ENCODE measurements around the gene LRRK1.
"Not testable (repeated sequence)": the region's sequence is repeated elsewhere in the genome, so short reads cannot be mapped to it uniquely, and the experiment has no call there.

Gene LRRK1

DNA sequence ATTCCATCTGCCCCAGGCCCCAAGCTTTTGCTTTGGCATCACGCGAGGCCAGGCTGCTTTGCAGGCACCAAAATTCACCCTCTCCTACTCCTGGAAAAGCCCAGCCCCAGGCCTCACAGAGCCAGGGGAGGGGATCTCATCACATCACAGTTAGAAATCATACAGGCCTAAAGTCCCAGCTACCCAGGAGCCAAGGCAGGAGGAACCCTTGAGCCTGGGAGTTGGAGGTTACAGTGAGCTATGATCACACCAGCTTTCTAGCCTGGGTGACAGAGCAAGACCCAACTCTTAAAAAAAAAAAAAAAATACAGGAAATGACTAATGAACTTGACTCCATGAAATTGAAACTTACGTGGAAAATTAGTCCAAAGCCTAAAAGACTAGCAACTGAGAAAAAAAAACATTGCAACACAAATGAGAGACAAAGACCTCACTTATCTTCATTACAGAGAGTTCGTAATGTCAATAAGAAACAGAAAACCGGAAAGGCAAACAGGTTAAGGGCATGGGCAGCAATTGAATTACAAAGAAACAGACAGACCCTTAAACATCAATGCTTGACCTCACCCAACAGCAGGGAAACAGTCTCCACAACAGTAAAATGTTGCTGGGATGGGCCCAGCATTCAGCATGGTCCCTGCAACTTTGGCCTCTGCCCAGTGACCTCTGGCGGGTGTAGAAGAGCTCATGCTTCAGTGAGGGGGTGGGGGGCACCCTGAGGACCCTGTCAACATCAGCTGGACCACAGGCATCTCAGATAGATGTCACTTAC lies 151.5 kb downstream of the LRRK1 start:
- H3K79me2 ChIP-seq (ENCODE audit: control insufficient read depth, insufficient read depth, low read length) = no peaks in the 10 kb centered on the region
- H3K23ac ChIP-seq (ENCODE audit: low read length) = peak overlapping the region; percentile 24
- peak overlapping the region; percentile 27 for H3K9ac ChIP-seq (ENCODE audit: low read length)
- no peak overlapping the region for H4K8ac ChIP-seq (ENCODE audit: low read depth, low read length)
- no peak overlapping the region for H3K4me3 ChIP-seq (ENCODE audit: low read length)
- peak overlapping the region; percentile 35 for H2BK5ac ChIP-seq (ENCODE audit: low read length)
- peak overlapping the region; percentile 76 for H3K56ac ChIP-seq (ENCODE audit: low read length)
- H3K36me3 ChIP-seq (ENCODE audit: control insufficient read depth, insufficient read depth, low read length) = no peaks in the 10 kb centered on the region
- H2BK120ac ChIP-seq (ENCODE audit: low read depth, low read length) = no peak overlapping the region
- no peak for DNase-seq
- WGBS (ENCODE audit: extremely low coverage, insufficient coverage, low lambda C conversion rate) = no CpG with 5 or more reads among the region's 6 CpGs
- no peak overlapping the region for H4K5ac ChIP-seq (ENCODE audit: low read length)
- peak overlapping the region; percentile 33 for H3K27ac ChIP-seq (ENCODE audit: low read depth, low read length)
- H3K79me1 ChIP-seq (ENCODE audit: low read length) = no peaks in the 10 kb centered on the region
- no peak overlapping the region for H2BK15ac ChIP-seq (replicated peaks; ENCODE audit: low read depth)
- H3K4me2 ChIP-seq (ENCODE audit: low read length) = no peak overlapping the region
- peaks cover 13% of the 10 kb centered on the region for H3K4me1 ChIP-seq (ENCODE audit: control insufficient read depth, low read depth, low read length)
- H3K4ac ChIP-seq (ENCODE audit: low read depth, low read length) = peak overlapping the region; percentile 72
- H3K18ac ChIP-seq (ENCODE audit: low read length) = peak overlapping the region; percentile 54
- no peaks in the 10 kb centered on the region for H3K27me3 ChIP-seq (ENCODE audit: insufficient read depth, low read length, poor library complexity)
- peak overlapping the region; percentile 82 for H2AK5ac ChIP-seq (ENCODE audit: low read length)

DNA sequence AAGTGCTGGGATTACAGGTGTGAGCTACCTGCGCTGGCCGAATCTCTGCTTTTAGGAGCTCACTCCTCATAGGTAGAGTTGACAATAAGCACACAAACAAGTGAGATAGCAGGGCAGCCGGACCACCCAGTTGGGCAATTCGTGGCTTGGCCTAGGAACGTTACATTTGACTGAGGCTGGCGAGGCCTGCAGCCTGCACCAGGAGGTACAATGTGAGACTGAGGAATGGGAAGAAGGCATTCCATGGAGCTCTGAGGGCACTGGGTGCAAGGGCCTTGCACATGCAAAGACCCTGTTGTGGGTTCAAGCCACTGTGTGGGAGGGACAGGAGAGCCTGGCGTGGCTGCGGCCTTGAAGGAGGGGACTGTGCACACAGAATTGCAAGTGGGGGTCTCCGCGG lies 152.5 kb downstream of the LRRK1 start:
- Histone ChIP-seq H3K56ac (ENCODE audit: low read length) (no peak overlapping the region), H3K4me2 (ENCODE audit: low read length) (no peak overlapping the region), H3K9ac (ENCODE audit: low read length) (no peak overlapping the region), H4K8ac (ENCODE audit: low read depth, low read length) (no peak overlapping the region), H4K5ac (ENCODE audit: low read length) (no peak overlapping the region), H3K4me3 (ENCODE audit: low read length) (no peak overlapping the region), H2BK15ac (replicated peaks; ENCODE audit: low read depth) (no peak overlapping the region), H3K79me2 (ENCODE audit: control insufficient read depth, insufficient read depth, low read length) (no peaks in the 10 kb centered on the region), H3K18ac (ENCODE audit: low read length) (no peak overlapping the region), H2AK5ac (ENCODE audit: low read length) (no peak overlapping the region), H3K27me3 (ENCODE audit: insufficient read depth, low read length, poor library complexity) (no peaks in the 10 kb centered on the region), H3K4ac (ENCODE audit: low read depth, low read length) (no peak overlapping the region), H3K4me1 (ENCODE audit: control insufficient read depth, low read depth, low read length) (peaks cover 13% of the 10 kb centered on the region), H3K27ac (ENCODE audit: low read depth, low read length) (no peak overlapping the region), H2BK5ac (ENCODE audit: low read length) (no peak overlapping the region), H3K79me1 (ENCODE audit: low read length) (no peaks in the 10 kb centered on the region), H3K36me3 (ENCODE audit: control insufficient read depth, insufficient read depth, low read length) (no peaks in the 10 kb centered on the region), H2BK120ac (ENCODE audit: low read depth, low read length) (no peak overlapping the region), H3K23ac (ENCODE audit: low read length) (no peak overlapping the region)
- WGBS (ENCODE audit: extremely low coverage, insufficient coverage, low lambda C conversion rate) = no CpG with 5 or more reads among the region's 10 CpGs
- DNase-seq = no peak

DNA sequence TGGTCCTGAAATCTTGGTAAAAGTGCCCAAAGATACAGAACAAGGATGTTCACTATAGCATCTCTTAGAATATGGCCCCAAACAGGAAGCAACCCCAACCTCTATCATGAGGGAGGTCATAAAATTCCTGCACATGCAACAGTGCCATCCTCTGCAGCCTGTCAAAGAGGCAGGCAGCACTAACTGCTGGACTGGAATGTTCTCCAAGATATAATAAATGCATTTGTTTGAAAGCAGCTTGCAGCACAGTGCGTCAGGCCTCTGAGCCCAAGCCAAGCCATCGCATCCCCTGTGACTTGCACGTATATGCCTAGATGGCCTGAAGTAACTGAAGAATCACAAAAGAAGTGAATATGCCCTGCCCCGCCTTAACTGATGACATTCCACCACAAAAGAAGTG lies 153.1 kb downstream of the LRRK1 start:
- H3K4me1 ChIP-seq (ENCODE audit: control insufficient read depth, low read depth, low read length) = peaks cover 13% of the 10 kb centered on the region
- H3K56ac ChIP-seq (ENCODE audit: low read length); DNase-seq; H3K36me3 ChIP-seq (ENCODE audit: control insufficient read depth, insufficient read depth, low read length); H2BK15ac ChIP-seq (replicated peaks; ENCODE audit: low read depth); H3K23ac ChIP-seq (ENCODE audit: low read length); H3K27ac ChIP-seq (ENCODE audit: low read depth, low read length); H4K8ac ChIP-seq (ENCODE audit: low read depth, low read length); H2AK5ac ChIP-seq (ENCODE audit: low read length); H3K27me3 ChIP-seq (ENCODE audit: insufficient read depth, low read length, poor library complexity); H2BK5ac ChIP-seq (ENCODE audit: low read length); H2BK120ac ChIP-seq (ENCODE audit: low read depth, low read length); H3K79me1 ChIP-seq (ENCODE audit: low read length); H3K4me3 ChIP-seq (ENCODE audit: low read length); H3K79me2 ChIP-seq (ENCODE audit: control insufficient read depth, insufficient read depth, low read length); H3K4me2 ChIP-seq (ENCODE audit: low read length); H3K18ac ChIP-seq (ENCODE audit: low read length); H3K4ac ChIP-seq (ENCODE audit: low read depth, low read length); H4K5ac ChIP-seq (ENCODE audit: low read length); H3K9ac ChIP-seq (ENCODE audit: low read length): not testable (repeated sequence)
- WGBS (ENCODE audit: extremely low coverage, insufficient coverage, low lambda C conversion rate) = no CpG with 5 or more reads among the region's 4 CpGs

DNA sequence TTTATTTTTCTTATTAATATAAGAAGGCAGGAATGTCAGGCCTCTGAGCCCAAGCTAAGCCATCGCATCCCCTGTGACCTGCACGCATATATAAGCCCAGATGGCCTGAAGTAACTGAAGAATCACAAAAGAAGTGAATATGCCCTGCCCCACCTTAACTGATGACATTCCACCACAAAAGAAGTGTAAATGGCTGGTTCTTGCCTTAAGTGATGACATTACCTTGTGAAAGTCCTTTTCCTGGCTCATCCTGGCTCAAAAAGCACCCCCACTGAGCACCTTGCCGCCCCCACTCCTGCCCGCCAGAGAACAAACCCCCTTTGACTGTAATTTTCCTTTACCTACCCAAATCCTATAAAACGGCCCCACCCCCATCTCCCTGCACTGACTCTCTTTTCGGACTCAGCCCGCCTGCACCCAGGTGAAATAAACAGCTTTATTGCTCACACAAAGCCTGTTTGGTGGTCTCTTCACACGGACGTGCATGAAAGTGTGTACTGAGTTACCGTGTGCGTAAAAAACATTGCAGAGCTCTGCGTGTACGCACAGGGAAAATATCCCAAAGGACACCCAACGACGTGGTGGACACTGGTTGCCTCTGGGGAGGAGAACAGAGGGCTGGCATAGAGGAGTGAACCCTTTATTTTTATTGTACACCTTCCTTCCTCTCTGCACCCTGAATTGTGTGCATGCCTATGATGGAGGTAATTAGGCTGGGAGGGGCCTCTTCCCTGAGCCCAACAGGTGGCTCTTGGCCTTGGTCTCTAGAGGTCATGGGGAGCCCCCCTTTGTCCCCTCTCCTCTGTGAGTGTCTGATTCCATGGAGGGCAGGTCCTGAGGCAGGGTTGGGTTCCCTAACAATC lies 158.9 kb downstream of the LRRK1 start:
- H3K4me2 ChIP-seq (ENCODE audit: low read length); H3K23ac ChIP-seq (ENCODE audit: low read length); H3K4me1 ChIP-seq (ENCODE audit: control insufficient read depth, low read depth, low read length); H2BK5ac ChIP-seq (ENCODE audit: low read length); H2BK15ac ChIP-seq (replicated peaks; ENCODE audit: low read depth); H3K36me3 ChIP-seq (ENCODE audit: control insufficient read depth, insufficient read depth, low read length); H2BK120ac ChIP-seq (ENCODE audit: low read depth, low read length); H2AK5ac ChIP-seq (ENCODE audit: low read length); H3K4me3 ChIP-seq (ENCODE audit: low read length); H3K79me2 ChIP-seq (ENCODE audit: control insufficient read depth, insufficient read depth, low read length); DNase-seq; H3K27me3 ChIP-seq (ENCODE audit: insufficient read depth, low read length, poor library complexity); H3K4ac ChIP-seq (ENCODE audit: low read depth, low read length); H4K8ac ChIP-seq (ENCODE audit: low read depth, low read length); H4K5ac ChIP-seq (ENCODE audit: low read length); H3K18ac ChIP-seq (ENCODE audit: low read length); H3K9ac ChIP-seq (ENCODE audit: low read length); H3K79me1 ChIP-seq (ENCODE audit: low read length): not testable (repeated sequence)
- peak overlapping the region; percentile 75 for H3K27ac ChIP-seq (ENCODE audit: low read depth, low read length)
- WGBS (ENCODE audit: extremely low coverage, insufficient coverage, low lambda C conversion rate) = no CpG with 5 or more reads among the region's 15 CpGs
- peak overlapping the region; percentile 44 for H3K56ac ChIP-seq (ENCODE audit: low read length)

DNA sequence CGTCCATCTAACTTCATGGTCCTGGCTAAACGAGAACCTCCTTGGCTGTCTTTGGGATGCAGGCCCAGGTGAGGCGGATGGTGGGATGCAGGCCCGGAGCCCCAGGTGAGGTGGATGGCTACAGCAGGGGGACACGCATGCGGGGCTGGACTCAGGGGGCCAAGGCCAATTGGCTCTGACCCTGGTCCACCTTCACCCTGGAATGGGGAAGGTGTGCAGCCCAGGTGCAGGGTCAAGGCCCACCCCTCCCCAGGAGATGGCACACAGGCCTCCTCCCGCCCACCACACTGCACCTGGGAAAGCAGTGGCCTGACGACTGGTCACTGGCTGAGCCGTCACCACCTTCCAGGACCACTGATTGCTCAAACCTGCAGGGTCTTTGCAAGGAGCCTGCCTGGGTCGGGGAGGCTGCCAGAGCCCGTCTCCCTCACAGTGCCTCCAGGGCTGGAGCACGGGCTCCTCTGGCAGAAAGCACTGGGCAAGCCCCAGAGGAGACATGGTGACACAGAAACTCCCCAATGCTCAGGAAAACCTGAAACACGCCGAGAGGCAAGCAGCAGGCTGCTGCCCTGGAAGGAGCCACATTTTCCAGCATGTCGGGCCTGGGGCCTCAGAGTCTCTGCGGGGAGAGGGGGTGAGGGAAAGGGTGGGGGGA lies 159.6 kb downstream of the LRRK1 start:
- H3K27ac ChIP-seq (ENCODE audit: low read depth, low read length) = no peak overlapping the region
- no peaks in the 10 kb centered on the region for H3K36me3 ChIP-seq (ENCODE audit: control insufficient read depth, insufficient read depth, low read length)
- no peak overlapping the region for H2AK5ac ChIP-seq (ENCODE audit: low read length)
- H4K5ac ChIP-seq (ENCODE audit: low read length) = no peak overlapping the region
- H2BK15ac ChIP-seq (replicated peaks; ENCODE audit: low read depth) = no peak overlapping the region
- no peak overlapping the region for H3K9ac ChIP-seq (ENCODE audit: low read length)
- H3K4me1 ChIP-seq (ENCODE audit: control insufficient read depth, low read depth, low read length) = no peaks in the 10 kb centered on the region
- WGBS (ENCODE audit: extremely low coverage, insufficient coverage, low lambda C conversion rate) = no CpG with 5 or more reads among the region's 16 CpGs
- no peak overlapping the region for H3K56ac ChIP-seq (ENCODE audit: low read length)
- no peak overlapping the region for H3K4me3 ChIP-seq (ENCODE audit: low read length)
- H3K4ac ChIP-seq (ENCODE audit: low read depth, low read length) = no peak overlapping the region
- H3K18ac ChIP-seq (ENCODE audit: low read length) = no peak overlapping the region
- no peak overlapping the region for H4K8ac ChIP-seq (ENCODE audit: low read depth, low read length)
- DNase-seq = no peak
- H3K79me1 ChIP-seq (ENCODE audit: low read length) = no peaks in the 10 kb centered on the region
- H2BK120ac ChIP-seq (ENCODE audit: low read depth, low read length) = no peak overlapping the region
- H2BK5ac ChIP-seq (ENCODE audit: low read length) = no peak overlapping the region
- H3K27me3 ChIP-seq (ENCODE audit: insufficient read depth, low read length, poor library complexity) = no peaks in the 10 kb centered on the region
- no peak overlapping the region for H3K4me2 ChIP-seq (ENCODE audit: low read length)
- H3K23ac ChIP-seq (ENCODE audit: low read length) = no peak overlapping the region
- H3K79me2 ChIP-seq (ENCODE audit: control insufficient read depth, insufficient read depth, low read length) = no peaks in the 10 kb centered on the region

Data from mesendoderm (in vitro differentiated cells).